PC-9 (cell line): Measurements from ENCODE around the gene SYTL2. TPM values are rescaled to one million over a fixed set of nuclear protein-coding genes. Genes with fewer than 3 reads are reported as not detected.
"Not testable (repeated sequence)": the region's sequence is repeated elsewhere in the genome, so short reads cannot be mapped to it uniquely, and the experiment has no call there.

Experiments used
- BruUV-seq: library from RNA; stranded (reverse); fragments of 400-500 nt; replicated peaks from 2 replicates; lab custom pipeline; 2021; lab: Mats Ljungman, UMichigan
- CTCF ChIA-PET: fragments of 300-600 bp; sonication (Branson Sonifier 250); formaldehyde crosslinking; loops from one replicate; lab custom pipeline; 2022; ENCODE audit warnings: antibody characterized with exemption; lab: Charles Lee
- POLR2A ChIA-PET: fragments of 300-600 bp; sonication (Branson Sonifier 250); formaldehyde crosslinking; loops from one replicate; lab custom pipeline; 2022; ENCODE audit warnings: antibody characterized with exemption; ENCODE audit not compliant: unreplicated experiment; lab: Charles Lee
- DNase-seq, 2 experiments: peaks; one replicate each; pipeline versions ENCODE4 v3.0.0 to v3.0.0-alpha.2; 2015 to 2022; ENCODE audit warnings: mixed read lengths in 1 of 2
- H2AFZ ChIP-seq: fragments of 200-600 bp; sonication (generic); 2 replicates; pipeline ENCODE4 v1.8.1; 2017; ENCODE audit warnings: antibody characterized with exemption
- H3F3A ChIP-seq: fragments of 200-600 bp; sonication (generic); 2 replicates; pipeline ENCODE4 v1.8.1; 2017; ENCODE audit warnings: antibody characterized with exemption, mild to moderate bottlenecking, low read depth; ENCODE audit not compliant: insufficient read depth
- H3K27ac ChIP-seq: fragments of 200-600 bp; sonication (generic); 2 replicates; pipeline ENCODE4 v1.6.1; 2016; ENCODE audit warnings: mixed run types
- H3K27me3 ChIP-seq: fragments of 200-600 bp; sonication (generic); 2 replicates; pipeline ENCODE4 v1.6.1; 2016; ENCODE audit warnings: low read depth, mixed run types; ENCODE audit not compliant: insufficient read depth
- H3K36me3 ChIP-seq: fragments of 200-600 bp; sonication (generic); 2 replicates; pipeline ENCODE4 v1.6.1; 2016; ENCODE audit warnings: low read depth, mixed run types
- H3K4me1 ChIP-seq: fragments of 200-600 bp; sonication (generic); replicated peaks from 2 replicates; pipeline ENCODE4 v1.6.1; 2016; ENCODE audit warnings: mixed run types; ENCODE audit not compliant: insufficient read depth
- H3K4me2 ChIP-seq: fragments of 200-600 bp; sonication (generic); 2 replicates; pipeline ENCODE4 v1.6.1; 2017; ENCODE audit warnings: mixed run types
- H3K4me3 ChIP-seq: fragments of 200-600 bp; sonication (generic); 2 replicates; pipeline ENCODE4 v1.6.1; 2016; ENCODE audit warnings: mixed run types
- H3K79me2 ChIP-seq: fragments of 200-600 bp; sonication (generic); 2 replicates; pipeline ENCODE4 v1.6.1; 2017; ENCODE audit warnings: low read depth, mixed run types
- H3K9me2 ChIP-seq: fragments of 200-600 bp; sonication (generic); 2 replicates; pipeline ENCODE4 v1.8.1; 2017; ENCODE audit warnings: mild to moderate bottlenecking; ENCODE audit not compliant: insufficient read depth
- H3K9me3 ChIP-seq: fragments of 200-600 bp; sonication (generic); 2 replicates; pipeline ENCODE4 v1.8.1; 2016; ENCODE audit warnings: low read depth; ENCODE audit not compliant: insufficient read depth
- H4K20me1 ChIP-seq: fragments of 200-600 bp; sonication (generic); 2 replicates; pipeline ENCODE4 v1.8.1; 2017; ENCODE audit not compliant: insufficient read depth
- EZH2 ChIP-seq: fragments of 200-600 bp; sonication (generic); IDR thresholded peaks from 2 replicates; pipeline ENCODE4 v1.8.0; 2017; ENCODE audit warnings: antibody characterized with exemption, low read depth
- intact Hi-C: fragments of 100-400 bp; cut with micrococcal nuclease; formaldehyde crosslinking; loops from one replicate; pipeline ENCODE4 v1.10.0; 2022; ENCODE audit not compliant: unreplicated experiment
- total RNA-seq: library from RNA; stranded (reverse); gene quantifications from 2 replicates; pipeline ENCODE4 v1.2.3, GENCODE V29; 2021
- TF ChIP-seq, protein P1 (sequence below): fragments of 200-600 bp; sonication (generic); conservative IDR thresholded peaks from 2 replicates; pipeline ENCODE4 v1.6.1; 2017; ENCODE audit warnings: mixed run types, antibody characterized with exemption, mild to moderate bottlenecking, moderate library complexity

SYTL2 gene
- total RNA-seq, 1 experiment from 2014 or later: 13.3 TPM

DNA sequence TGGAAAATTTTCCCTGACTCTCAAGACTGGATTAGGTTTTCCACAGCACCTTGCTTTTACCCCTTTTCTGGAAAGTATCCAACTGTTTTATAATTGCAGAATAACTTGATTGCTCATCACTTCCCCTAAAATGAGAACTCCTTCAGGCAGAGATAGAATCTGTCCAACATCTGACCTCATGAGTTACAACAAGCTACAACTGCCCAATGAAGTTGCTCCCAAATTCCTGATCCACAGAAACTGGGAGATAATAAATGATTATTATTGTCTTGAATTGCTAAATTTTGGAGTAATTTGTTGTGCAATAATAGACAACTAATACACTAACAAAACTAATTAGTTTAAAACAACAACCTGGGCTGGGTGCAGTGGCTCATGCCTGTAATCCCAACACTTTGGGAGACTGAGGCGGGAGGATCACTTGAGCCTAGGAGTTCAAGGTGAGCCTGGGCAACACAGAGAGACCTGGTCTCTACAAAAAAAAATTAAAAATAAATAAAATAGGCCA lies 34.2 kb upstream of the SYTL2 start:
- peak overlapping the region; percentile 94 for H3K27ac ChIP-seq
- H3K27me3 ChIP-seq: no peaks in the 10 kb centered on the region
- H2AFZ ChIP-seq: no peak overlapping the region
- BruUV-seq: TSS peak; percentile 98
- no peaks in the 10 kb centered on the region for H4K20me1 ChIP-seq
- H3K79me2 ChIP-seq: no peaks in the 10 kb centered on the region
- peaks cover 29% of the 10 kb centered on the region for H3K4me1 ChIP-seq
- no peaks in the 10 kb centered on the region for H3K36me3 ChIP-seq
- H3K4me2 ChIP-seq: peak overlapping the region; percentile 59
- peaks cover 13% of the 10 kb centered on the region for H3K9me3 ChIP-seq
- intact Hi-C loops: loop anchor here (2.0 to 10.0 kb wide), 4 partner anchors 16 to 220 kb away; partner anchors contain the start of genes CREBZF, DLG2, SYTL2 and TMEM126B
- H3K4me3 ChIP-seq: peak overlapping the region; percentile 22; the same call in 1 of the 2 replicates
- peak in 1 of 2 experiments; percentile 51 for DNase-seq
- ChIA-PET CTCF (no interaction called here), POLR2A (interaction anchor here (0.6 kb wide), 1 partner anchor 180 kb away, joined by 4 read pairs; the partner anchor contains the start of gene CREBZF)
- no peaks in the 10 kb centered on the region for H3K9me2 ChIP-seq
- peaks cover 21% of the 10 kb centered on the region for H3F3A ChIP-seq
- TF ChIP-seq, protein P1, sequence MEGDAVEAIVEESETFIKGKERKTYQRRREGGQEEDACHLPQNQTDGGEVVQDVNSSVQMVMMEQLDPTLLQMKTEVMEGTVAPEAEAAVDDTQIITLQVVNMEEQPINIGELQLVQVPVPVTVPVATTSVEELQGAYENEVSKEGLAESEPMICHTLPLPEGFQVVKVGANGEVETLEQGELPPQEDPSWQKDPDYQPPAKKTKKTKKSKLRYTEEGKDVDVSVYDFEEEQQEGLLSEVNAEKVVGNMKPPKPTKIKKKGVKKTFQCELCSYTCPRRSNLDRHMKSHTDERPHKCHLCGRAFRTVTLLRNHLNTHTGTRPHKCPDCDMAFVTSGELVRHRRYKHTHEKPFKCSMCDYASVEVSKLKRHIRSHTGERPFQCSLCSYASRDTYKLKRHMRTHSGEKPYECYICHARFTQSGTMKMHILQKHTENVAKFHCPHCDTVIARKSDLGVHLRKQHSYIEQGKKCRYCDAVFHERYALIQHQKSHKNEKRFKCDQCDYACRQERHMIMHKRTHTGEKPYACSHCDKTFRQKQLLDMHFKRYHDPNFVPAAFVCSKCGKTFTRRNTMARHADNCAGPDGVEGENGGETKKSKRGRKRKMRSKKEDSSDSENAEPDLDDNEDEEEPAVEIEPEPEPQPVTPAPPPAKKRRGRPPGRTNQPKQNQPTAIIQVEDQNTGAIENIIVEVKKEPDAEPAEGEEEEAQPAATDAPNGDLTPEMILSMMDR: no peak
- no peak for TF ChIP-seq EZH2

GRCh38 chr11:85844439-85845123 lies 33.6 kb upstream of the SYTL2 start:
- POLR2A ChIA-PET: interaction anchor here (0.6 to 0.7 kb wide), 4 partner anchors 31 to 478 kb away, joined by 3 to 8 read pairs (median 3); partner anchors contain the start of gene TMEM126B
- no peak overlapping the region for H2AFZ ChIP-seq
- no peak for TF ChIP-seq EZH2
- TF ChIP-seq, protein P1: no peak

GRCh38 chr11:85843929-85844328 lies 33.0 kb upstream of the SYTL2 start:
- Histone ChIP-seq H4K20me1 (no peaks in the 10 kb centered on the region), H2AFZ (no peak overlapping the region), H3K79me2 (no peaks in the 10 kb centered on the region), H3K4me3 (no peak overlapping the region), H3K36me3 (no peaks in the 10 kb centered on the region), H3K9me3 (peaks cover 13% of the 10 kb centered on the region), H3K27ac (peak overlapping the region; percentile 94), H3F3A (peaks cover 21% of the 10 kb centered on the region), H3K4me2 (peak overlapping the region; percentile 27), H3K4me1 (peaks cover 29% of the 10 kb centered on the region), H3K9me2 (no peaks in the 10 kb centered on the region), H3K27me3 (no peaks in the 10 kb centered on the region)
- intact Hi-C loops: loop anchor here (1.0 to 10.0 kb wide), 6 partner anchors 15 to 219 kb away; partner anchors contain the start of genes CREBZF, DLG2, SYTL2 and TMEM126B
- DNase-seq: no peak
- BruUV-seq: TSS peak; percentile 77
- TF ChIP-seq EZH2: no peak
- TF ChIP-seq, protein P1: no peak
- ChIA-PET POLR2A (interaction anchor here (0.6 to 0.7 kb wide), 4 partner anchors 32 to 479 kb away, joined by 3 to 8 read pairs (median 3); partner anchors contain the start of gene TMEM126B), CTCF (no interaction called here)

More at GRCh38 chr11:85844439-85845123, 33.6 kb upstream of the SYTL2 start:
- peak overlapping the region; percentile 59 for H3K4me2 ChIP-seq
- DNase-seq: peak; percentile 68 to 100
- H3K27me3 ChIP-seq: no peaks in the 10 kb centered on the region
- no peaks in the 10 kb centered on the region for H3K36me3 ChIP-seq
- H3F3A ChIP-seq: peaks cover 21% of the 10 kb centered on the region
- peaks cover 29% of the 10 kb centered on the region for H3K4me1 ChIP-seq
- intact Hi-C loops: loop anchor here (1.0 to 10.0 kb wide), 6 partner anchors 16 to 220 kb away; partner anchors contain the start of genes CREBZF, DLG2, SYTL2 and TMEM126B
- H3K4me3 ChIP-seq: peak overlapping the region; percentile 22; the same call in 1 of the 2 replicates
- H3K27ac ChIP-seq: peak overlapping the region; percentile 94
- no peaks in the 10 kb centered on the region for H3K9me2 ChIP-seq
- CTCF ChIA-PET: no interaction called here
- H3K9me3 ChIP-seq: peaks cover 13% of the 10 kb centered on the region
- no peaks in the 10 kb centered on the region for H4K20me1 ChIP-seq
- no TSS peak for BruUV-seq
- no peaks in the 10 kb centered on the region for H3K79me2 ChIP-seq

GRCh38 chr11:85840932-85841331 lies 30.0 kb upstream of the SYTL2 start:
- CTCF ChIA-PET, H2AFZ ChIP-seq, H3K4me3 ChIP-seq, BruUV-seq, H3K36me3 ChIP-seq, H3K27ac ChIP-seq, H3K9me3 ChIP-seq, H3K4me2 ChIP-seq, H3K9me2 ChIP-seq, H3K27me3 ChIP-seq, H4K20me1 ChIP-seq, H3K79me2 ChIP-seq, DNase-seq: not testable (repeated sequence)
- POLR2A ChIA-PET: interaction anchor here (0.6 kb wide), 1 partner anchor 85 kb away, joined by 8 read pairs; no protein-coding TSS in a partner anchor
- Histone ChIP-seq H3F3A (peaks cover 17% of the 10 kb centered on the region), H3K4me1 (peaks cover 25% of the 10 kb centered on the region)
- intact Hi-C loops: loop anchor here (5.0 to 10.0 kb wide), 3 partner anchors 119 to 216 kb away; partner anchors contain the start of genes CREBZF, DLG2 and TMEM126B
